PC-3 (cell line): ENCODE measurements around the gene STXBP1. TPM values are rescaled to one million over a fixed set of nuclear protein-coding genes. Genes with fewer than 3 reads are reported as not detected.

Experiments used
- ATAC-seq: fragments of 200-7000 bp; cut with Tn5 transposase; 2 replicates; pipeline ENCODE4 v1.9.1; 2020; ENCODE audit warnings: mild to moderate bottlenecking, moderate library complexity
- BruUV-seq: library from RNA; stranded (reverse); fragments of 400-500 nt; replicated peaks from 2 replicates; lab custom pipeline; 2021; lab: Mats Ljungman, UMichigan
- CTCF ChIA-PET: fragments of 300-600 bp; sonication (Branson Sonifier 250); formaldehyde crosslinking; loops from one replicate; lab custom pipeline; 2022; ENCODE audit warnings: antibody characterized with exemption; lab: Charles Lee
- POLR2A ChIA-PET: fragments of 300-600 bp; sonication (Branson Sonifier 250); formaldehyde crosslinking; loops from one replicate; lab custom pipeline; 2022; ENCODE audit warnings: antibody characterized with exemption; ENCODE audit not compliant: unreplicated experiment; lab: Charles Lee
- DNase-seq: peaks from one replicate; pipeline ENCODE4 v3.0.0-alpha.2; 2015
- H2AFZ ChIP-seq: fragments of 300-600 bp; sonication (generic); 2 replicates; pipeline ENCODE4 v1.6.0; 2016; ENCODE audit warnings: antibody characterized with exemption, low read length
- H3F3A ChIP-seq: fragments of 300-600 bp; sonication (generic); one replicate; pipeline ENCODE4 v1.6.0; 2017; ENCODE audit warnings: antibody characterized with exemption, low read length, control low read depth, mild to moderate bottlenecking; ENCODE audit not compliant: unreplicated experiment
- H3K27ac ChIP-seq: fragments of 300-600 bp; sonication (generic); 2 replicates; pipeline ENCODE4 v1.5.1; 2016; ENCODE audit warnings: mild to moderate bottlenecking, low read length
- H3K27me3 ChIP-seq: fragments of 300-600 bp; sonication (generic); 2 replicates; pipeline ENCODE4 v1.6.1; 2016; ENCODE audit warnings: low read length, mixed read lengths
- H3K36me3 ChIP-seq: fragments of 300-600 bp; sonication (generic); 2 replicates; pipeline ENCODE4 v1.6.1; 2016; ENCODE audit warnings: low read depth, mixed run types, low read length, mixed read lengths
- H3K4me1 ChIP-seq: fragments of 300-600 bp; sonication (generic); 2 replicates; pipeline ENCODE4 v1.5.1; 2016; ENCODE audit warnings: low read length; ENCODE audit not compliant: insufficient read depth
- H3K4me2 ChIP-seq: fragments of 300-600 bp; sonication (generic); 2 replicates; pipeline ENCODE4 v1.6.0; 2016; ENCODE audit warnings: low read length
- H3K4me3 ChIP-seq: fragments of 300-600 bp; sonication (generic); 2 replicates; pipeline ENCODE4 v1.5.1; 2016; ENCODE audit warnings: mild to moderate bottlenecking, low read length, mixed read lengths
- H3K79me2 ChIP-seq: fragments of 300-600 bp; sonication (generic); 2 replicates; pipeline ENCODE4 v1.6.1; 2017; ENCODE audit warnings: low read length, mixed read lengths
- H3K9ac ChIP-seq: fragments of 300-600 bp; sonication (generic); 2 replicates; pipeline ENCODE4 v1.6.0; 2016; ENCODE audit warnings: mild to moderate bottlenecking, low read length
- H3K9me2 ChIP-seq: fragments of 300-600 bp; sonication (generic); replicated peaks from 2 replicates; pipeline ENCODE4 v1.6.1; 2016; ENCODE audit warnings: mixed run types, low read length, mixed read lengths
- H3K9me3 ChIP-seq: fragments of 300-600 bp; sonication (generic); 2 replicates; pipeline ENCODE4 v1.6.1; 2016; ENCODE audit warnings: low read length, mixed read lengths
- H4K20me1 ChIP-seq: fragments of 300-600 bp; sonication (generic); 2 replicates; pipeline ENCODE4 v1.6.1; 2016; ENCODE audit warnings: low read length, mixed read lengths
- CTCF ChIP-seq: fragments of 300-600 bp; sonication (generic); conservative IDR thresholded peaks from 2 replicates; pipeline ENCODE4 v1.5.1; 2017; ENCODE audit warnings: antibody characterized with exemption, low read depth, mild to moderate bottlenecking, low read length
- EZH2 ChIP-seq: fragments of 300-600 bp; sonication (generic); IDR thresholded peaks from one replicate; pipeline ENCODE4 v1.6.1; 2017; ENCODE audit warnings: antibody characterized with exemption, mild to moderate bottlenecking, low read length; ENCODE audit not compliant: unreplicated experiment
- EZH2phosphoT487 ChIP-seq: fragments of 300-600 bp; sonication (generic); IDR thresholded peaks from 2 replicates; pipeline ENCODE4 v1.6.1; 2018; ENCODE audit warnings: mild to moderate bottlenecking, antibody characterized with exemption, low read length, borderline replicate concordance
- intact Hi-C: fragments of 100-400 bp; cut with micrococcal nuclease; formaldehyde crosslinking; loops from 2 replicates; pipeline ENCODE4 v1.9.0; 2023
- total RNA-seq: library from RNA; depleted of rRNA; stranded (reverse); fragments of >200 nt; gene quantifications from 2 replicates; pipeline ENCODE4 v1.2.3, GENCODE V29; 2014

STXBP1 gene
- total RNA-seq, 1 experiment from 2014 or later: 9.1 TPM

- TF ChIP-seq EZH2 (no peak), CTCF (no peak), EZH2phosphoT487 (no peak)
- Histone ChIP-seq H4K20me1 (no peaks in the 10 kb centered on the region), H3K4me1 (peaks cover 55% of the 10 kb centered on the region), H3F3A (no peaks in the 10 kb centered on the region), H3K9me3 (no peaks in the 10 kb centered on the region), H3K27ac (peak overlapping the region; percentile 90), H3K27me3 (no peaks in the 10 kb centered on the region), H3K4me3 (no peak overlapping the region), H2AFZ (no peak overlapping the region), H3K9ac (no peak overlapping the region), H3K79me2 (peaks cover 31% of the 10 kb centered on the region), H3K36me3 (no peaks in the 10 kb centered on the region), H3K9me2 (no peaks in the 10 kb centered on the region), H3K4me2 (peak overlapping the region; percentile 92)
- CTCF ChIA-PET: no interaction called here
- no peak for ATAC-seq
- POLR2A ChIA-PET: no interaction called here
- peak; percentile 28 for DNase-seq
- no TSS peak for BruUV-seq
- intact Hi-C loops: loop anchor here (10.0 kb wide), 1 partner anchor 344 kb away; the partner anchor contains the start of gene ST6GALNAC4
Measured at GRCh38 chr9:127570533-127571111, 41.5 kb upstream of the STXBP1 start.

- Histone ChIP-seq H3K9me3 (no peaks in the 10 kb centered on the region), H3K4me2 (no peak overlapping the region), H2AFZ (no peak overlapping the region), H3K36me3 (no peaks in the 10 kb centered on the region), H4K20me1 (no peaks in the 10 kb centered on the region), H3K79me2 (peaks cover 22% of the 10 kb centered on the region), H3F3A (no peaks in the 10 kb centered on the region), H3K9ac (no peak overlapping the region), H3K4me3 (no peak overlapping the region), H3K9me2 (no peaks in the 10 kb centered on the region), H3K4me1 (peaks cover 55% of the 10 kb centered on the region), H3K27me3 (no peaks in the 10 kb centered on the region), H3K27ac (no peak overlapping the region)
- no TSS peak for BruUV-seq
- TF ChIP-seq EZH2 (no peak), EZH2phosphoT487 (no peak), CTCF (no peak)
- POLR2A ChIA-PET: no interaction called here
- ATAC-seq (no peak), DNase-seq (no peak)
- intact Hi-C loops: loop anchor here (10.0 kb wide), 1 partner anchor 343 kb away; the partner anchor contains the start of gene ST6GALNAC4
- CTCF ChIA-PET: no interaction called here
Measured at GRCh38 chr9:127571971-127572370, 40.1 kb upstream of the STXBP1 start.
